ENCODE measurements around the gene GIMAP4. TPM values are rescaled to one million over a fixed set of nuclear protein-coding genes. Genes with fewer than 3 reads are reported as not detected.

GIMAP4 gene
- total and polyA plus RNA-seq, 4 experiments from 2014 or later: 418 to 613 (median 448) TPM

DNA sequence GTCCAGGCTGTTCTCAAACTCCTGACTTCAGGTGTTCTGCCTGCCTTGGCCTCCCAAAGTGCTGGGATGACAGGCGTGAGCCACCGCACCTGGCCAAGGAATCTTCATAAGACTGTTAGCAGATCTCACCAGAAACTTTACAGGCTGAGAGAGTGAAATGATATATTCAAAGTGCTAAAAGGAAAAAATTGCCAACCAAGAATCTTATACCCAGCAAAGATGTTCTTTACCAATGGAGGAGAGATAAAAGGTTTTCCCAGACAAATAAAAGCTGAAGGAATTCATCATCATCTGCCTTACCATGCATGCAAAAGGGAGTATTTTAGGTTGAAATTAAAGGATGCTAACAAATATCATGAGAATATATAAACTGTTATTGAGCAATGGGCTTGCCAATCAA, 28.9 kb upstream of the GIMAP4 start:
- POLR2A ChIA-PET (ENCODE audit: partially characterized antibody): interaction anchor here (0.8 to 33.6 kb wide), 7 partner anchors 10 to 205 kb away, joined by 3 to 777 read pairs (median 5); partner anchors contain the start of gene GIMAP4
- peaks cover 24 to 43% of the 10 kb centered on the region in 2 donors for H3K36me3 Mint-ChIP-seq
- intact Hi-C loops (cut with micrococcal nuclease): no loop called here
- H3K4me1 Mint-ChIP-seq: peaks cover 0 to 26% (median 5%) of the 10 kb centered on the region in 4 donors
- H3K4me3 Mint-ChIP-seq: no peak overlapping the region
- Histone ChIP-seq H3K36me3 (ENCODE audit: insufficient read depth, low read length) (no peaks in the 10 kb centered on the region), H3K27ac (ENCODE audit: low read depth, low read length) (no peak overlapping the region), H3K4me3 (ENCODE audit: low read length in 2 of 2) (no peak overlapping the region), H3K9me3 (ENCODE audit: control insufficient read depth in 1 of 2, low read length in 2 of 2) (peaks cover 0 to 4% of the 10 kb centered on the region in 2 donors), H3K4me1 (ENCODE audit: insufficient read depth, low read length) (no peaks in the 10 kb centered on the region), H3K27me3 (ENCODE audit: insufficient read depth, low read length) (no peaks in the 10 kb centered on the region)
- CTCF ChIA-PET (ENCODE audit: partially characterized antibody): no interaction called here
- DNase-seq: no peak
- peaks cover 2 to 72% (median 61%) of the 10 kb centered on the region in 8 donors for H3K9me3 Mint-ChIP-seq
- H3K27ac Mint-ChIP-seq: peak overlapping the region in 1 of 7 donors; percentile 12
- no peaks in the 10 kb centered on the region for H3K27me3 Mint-ChIP-seq

DNA sequence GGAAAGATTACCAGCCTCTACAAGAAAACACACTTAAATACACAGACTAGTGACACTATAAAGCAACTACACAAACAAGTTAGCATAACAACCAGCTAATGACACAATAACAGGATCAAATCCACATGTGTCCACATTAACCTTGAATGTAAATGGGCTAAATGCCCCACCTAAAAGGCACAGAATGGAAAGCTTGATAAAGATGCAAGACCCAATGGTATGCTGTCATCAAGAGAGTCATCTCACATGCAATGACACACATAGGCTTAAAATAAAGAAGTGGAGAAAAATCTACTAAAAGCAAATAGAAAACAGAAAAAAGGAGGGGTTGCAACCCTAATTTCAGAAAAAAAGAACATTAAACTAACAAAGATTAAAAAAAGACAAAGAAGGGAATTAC, 14.0 kb upstream of the GIMAP4 start:
- peak overlapping the region in 4 of 8 donors; percentile 60 to 80 (median 68) for H3K4me3 Mint-ChIP-seq
- CTCF ChIA-PET (ENCODE audit: partially characterized antibody): interaction anchor here (0.7 to 1.4 kb wide), 9 partner anchors 10 to 201 kb away, joined by 3 to 13 read pairs (median 3); partner anchors contain the start of gene GIMAP4
- Histone ChIP-seq H3K27ac (ENCODE audit: low read depth, low read length) (no peak overlapping the region), H3K9me3 (ENCODE audit: control insufficient read depth in 1 of 2, low read length in 2 of 2) (peaks cover 0 to 4% of the 10 kb centered on the region in 2 donors), H3K4me1 (ENCODE audit: insufficient read depth, low read length) (peaks cover 64% of the 10 kb centered on the region), H3K27me3 (ENCODE audit: insufficient read depth, low read length) (no peaks in the 10 kb centered on the region), H3K36me3 (ENCODE audit: insufficient read depth, low read length) (no peaks in the 10 kb centered on the region), H3K4me3 (ENCODE audit: low read length in 2 of 2) (no peak overlapping the region)
- no peak for DNase-seq
- intact Hi-C loops (cut with micrococcal nuclease): no loop called here
- H3K4me1 Mint-ChIP-seq: peaks cover 54 to 77% (median 67%) of the 10 kb centered on the region in 4 donors
- POLR2A ChIA-PET (ENCODE audit: partially characterized antibody): interaction anchor here (0.7 to 7.0 kb wide), 23 partner anchors 8 to 202 kb away, joined by 3 to 120 read pairs (median 4); partner anchors contain the start of genes GIMAP1, GIMAP4, GIMAP7 and GIMAP8
- no peaks in the 10 kb centered on the region for H3K27me3 Mint-ChIP-seq
- peaks cover 51 to 57% of the 10 kb centered on the region in 2 donors for H3K36me3 Mint-ChIP-seq
- H3K9me3 Mint-ChIP-seq: peaks cover 7 to 85% (median 67%) of the 10 kb centered on the region in 8 donors
- peak overlapping the region; percentile 74 to 91 (median 87) for H3K27ac Mint-ChIP-seq

DNA sequence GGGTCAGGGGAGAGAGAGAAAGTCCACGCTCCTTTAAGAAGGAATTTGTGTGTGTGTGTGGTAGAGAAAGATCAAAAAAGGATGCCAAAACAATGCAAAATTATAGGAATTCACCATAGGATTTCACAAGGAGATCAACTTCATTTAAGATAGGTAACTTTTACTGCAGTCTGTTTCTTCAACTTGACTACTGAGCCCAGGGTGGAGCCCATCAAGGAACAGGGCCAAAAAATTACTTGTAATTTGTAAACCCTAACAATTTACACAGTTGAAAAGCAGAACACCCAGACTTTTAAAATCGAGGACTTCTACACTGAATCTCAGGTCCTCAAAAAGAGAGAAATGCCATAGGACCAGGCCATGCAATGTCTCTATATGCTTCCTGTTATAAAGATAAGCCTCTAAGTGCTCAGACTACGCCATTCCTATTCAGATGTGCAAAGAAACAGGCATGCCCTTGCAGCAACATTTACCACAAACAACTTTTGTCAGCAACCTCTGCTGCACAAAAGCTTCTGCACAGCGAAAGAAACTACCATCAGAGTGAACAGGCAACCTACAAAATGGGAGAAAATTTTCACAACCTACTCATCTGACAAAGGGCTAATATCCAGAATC, 10.6 kb upstream of the GIMAP4 start:
- intact Hi-C loops (cut with micrococcal nuclease): loop anchor here (1.0 to 2.0 kb wide), 2 partner anchors 12 to 42 kb away; partner anchors contain the start of gene GIMAP7
- ChIA-PET POLR2A (ENCODE audit: partially characterized antibody) (interaction anchor here (0.6 to 7.0 kb wide), 13 partner anchors 10 to 199 kb away, joined by 3 to 120 read pairs (median 5); partner anchors contain the start of genes GIMAP1, GIMAP2, GIMAP4 and GIMAP7), CTCF (ENCODE audit: partially characterized antibody) (no interaction called here)
- H3K27ac ChIP-seq (ENCODE audit: low read depth, low read length): peak overlapping the region; percentile 40
- H3K27me3 ChIP-seq (ENCODE audit: insufficient read depth, low read length): no peaks in the 10 kb centered on the region
- H3K4me3 Mint-ChIP-seq: peak overlapping the region; percentile 34 to 87 (median 78)
- no peaks in the 10 kb centered on the region for H3K9me3 ChIP-seq (ENCODE audit: control insufficient read depth in 1 of 2, low read length in 2 of 2)
- H3K36me3 Mint-ChIP-seq: peaks cover 58 to 63% of the 10 kb centered on the region in 2 donors
- H3K4me3 ChIP-seq (ENCODE audit: low read length in 2 of 2): peak overlapping the region in 1 of 2 donors; percentile 4
- H3K27ac Mint-ChIP-seq: peak overlapping the region; percentile 79 to 96 (median 94)
- no peaks in the 10 kb centered on the region for H3K27me3 Mint-ChIP-seq
- DNase-seq: peak in 4 of 5 donors; percentile 53 to 76 (median 72)
- H3K4me1 ChIP-seq (ENCODE audit: insufficient read depth, low read length): peaks cover 64% of the 10 kb centered on the region
- peaks cover 53 to 87% (median 72%) of the 10 kb centered on the region in 4 donors for H3K4me1 Mint-ChIP-seq
- H3K36me3 ChIP-seq (ENCODE audit: insufficient read depth, low read length): no peaks in the 10 kb centered on the region
- H3K9me3 Mint-ChIP-seq: peaks cover 7 to 84% (median 72%) of the 10 kb centered on the region in 8 donors

DNA sequence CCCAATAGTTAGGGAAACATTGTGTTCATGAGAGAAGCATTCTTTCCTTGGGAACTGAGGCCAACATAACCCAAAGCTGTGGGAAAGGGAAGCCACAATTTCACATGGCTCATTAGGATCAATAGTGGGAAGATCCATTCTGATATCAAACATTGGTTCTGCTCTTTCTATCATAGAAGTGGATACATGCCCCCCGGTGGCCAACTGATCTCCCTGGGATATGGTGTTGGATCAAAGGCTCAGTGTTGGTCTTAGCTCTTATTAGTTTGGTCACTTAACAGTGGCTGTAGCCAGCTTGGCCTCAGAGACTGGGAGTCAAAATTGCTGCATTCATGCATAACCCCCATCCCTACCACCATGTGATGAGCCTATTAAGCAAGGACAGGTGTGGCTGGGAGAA, 6.7 kb upstream of the GIMAP4 start:
- POLR2A ChIA-PET (ENCODE audit: partially characterized antibody): interaction anchor here (1.0 to 16.1 kb wide), 7 partner anchors 19 to 186 kb away, joined by 4 to 777 read pairs (median 31); partner anchors contain the start of genes GIMAP6, GIMAP7 and GIMAP8
- Mint-ChIP-seq H3K27ac (peak overlapping the region in 2 of 7 donors; percentile 55 to 86), H3K36me3 (peaks cover 32 to 36% of the 10 kb centered on the region in 2 donors), H3K4me3 (peak overlapping the region in 3 of 8 donors; percentile 4 to 54 (median 50)), H3K27me3 (no peaks in the 10 kb centered on the region), H3K4me1 (peaks cover 51 to 87% (median 67%) of the 10 kb centered on the region in 4 donors), H3K9me3 (peaks cover 0 to 53% (median 40%) of the 10 kb centered on the region in 8 donors)
- H3K27me3 ChIP-seq (ENCODE audit: insufficient read depth, low read length): no peaks in the 10 kb centered on the region
- no peaks in the 10 kb centered on the region for H3K9me3 ChIP-seq (ENCODE audit: control insufficient read depth in 1 of 2, low read length in 2 of 2)
- intact Hi-C loops (cut with micrococcal nuclease): no loop called here
- H3K36me3 ChIP-seq (ENCODE audit: insufficient read depth, low read length): no peaks in the 10 kb centered on the region
- H3K27ac ChIP-seq (ENCODE audit: low read depth, low read length): no peak overlapping the region
- H3K4me3 ChIP-seq (ENCODE audit: low read length in 2 of 2): peak overlapping the region in 1 of 2 donors; percentile 14
- H3K4me1 ChIP-seq (ENCODE audit: insufficient read depth, low read length): peaks cover 67% of the 10 kb centered on the region
- no peak for DNase-seq
- CTCF ChIA-PET (ENCODE audit: partially characterized antibody): interaction anchor here (1.1 kb wide), 1 partner anchor 11 kb away, joined by 3 read pairs; no protein-coding TSS in a partner anchor

DNA sequence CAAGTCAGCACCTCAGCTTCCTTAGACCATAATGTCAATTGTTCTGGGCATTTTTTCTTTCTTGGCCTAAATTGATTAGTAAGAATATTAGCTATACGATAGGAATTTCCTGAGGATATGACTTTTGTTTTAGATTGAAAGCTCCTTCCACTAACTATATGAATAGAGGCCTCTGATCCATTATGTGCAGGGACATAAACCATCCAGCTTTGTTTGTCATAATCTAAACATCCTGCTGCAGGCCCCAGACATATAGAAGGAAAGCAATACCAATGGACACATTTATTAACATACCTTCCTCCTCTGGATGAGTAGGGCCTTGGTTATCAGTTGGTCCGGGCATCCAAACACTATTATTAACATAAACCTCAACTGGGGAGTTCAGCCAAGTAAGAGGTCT, 4.3 kb upstream of the GIMAP4 start:
- H3K4me1 Mint-ChIP-seq: peaks cover 45 to 88% (median 63%) of the 10 kb centered on the region in 4 donors
- H3K36me3 Mint-ChIP-seq: peaks cover 31 to 39% of the 10 kb centered on the region in 2 donors
- H3K27me3 Mint-ChIP-seq: no peaks in the 10 kb centered on the region

DNA sequence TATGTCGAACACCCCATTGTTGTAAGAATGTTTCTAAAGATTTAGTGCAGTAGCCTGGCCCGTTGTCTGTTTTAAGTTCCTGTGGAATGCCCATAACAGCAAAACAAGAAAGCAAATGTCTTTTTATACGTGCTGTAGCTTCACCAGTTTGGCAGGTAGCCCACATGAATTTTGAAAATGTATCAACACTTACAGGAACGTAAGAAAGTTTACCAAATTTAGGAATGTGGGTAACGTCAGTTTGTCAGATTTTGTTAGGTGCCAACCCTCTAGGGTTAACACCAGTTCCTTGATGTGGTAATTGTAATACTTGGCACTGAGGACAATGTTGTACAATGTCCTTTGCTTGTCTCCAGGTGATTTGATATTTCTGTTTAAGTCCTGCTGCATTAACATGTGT, 3.2 kb upstream of the GIMAP4 start:
- intact Hi-C loops (cut with micrococcal nuclease): no loop called here
- no peaks in the 10 kb centered on the region for H3K27me3 Mint-ChIP-seq
- Histone ChIP-seq H3K9me3 (ENCODE audit: control insufficient read depth in 1 of 2, low read length in 2 of 2) (no peaks in the 10 kb centered on the region), H3K27ac (ENCODE audit: low read depth, low read length) (peak overlapping the region; percentile 70), H3K4me1 (ENCODE audit: insufficient read depth, low read length) (peaks cover 57% of the 10 kb centered on the region), H3K27me3 (ENCODE audit: insufficient read depth, low read length) (no peaks in the 10 kb centered on the region), H3K36me3 (ENCODE audit: insufficient read depth, low read length) (no peaks in the 10 kb centered on the region), H3K4me3 (ENCODE audit: low read length in 2 of 2) (no peak overlapping the region)
- ChIA-PET POLR2A (ENCODE audit: partially characterized antibody) (interaction anchor here (1.0 to 16.1 kb wide), 19 partner anchors 10 to 192 kb away, joined by 3 to 777 read pairs (median 9); partner anchors contain the start of genes GIMAP1, GIMAP6, GIMAP7 and GIMAP8), CTCF (ENCODE audit: partially characterized antibody) (interaction anchor here (1.2 to 4.3 kb wide), 6 partner anchors 11 to 183 kb away, joined by 3 to 25 read pairs (median 3); partner anchors contain the start of gene GIMAP6)
- H3K36me3 Mint-ChIP-seq: peaks cover 36 to 37% of the 10 kb centered on the region in 2 donors
- peak overlapping the region; percentile 51 to 84 (median 80) for H3K4me3 Mint-ChIP-seq
- peaks cover 0 to 45% (median 32%) of the 10 kb centered on the region in 8 donors for H3K9me3 Mint-ChIP-seq
- H3K27ac Mint-ChIP-seq: peak overlapping the region; percentile 80 to 94 (median 91)
- H3K4me1 Mint-ChIP-seq: peaks cover 45 to 84% (median 62%) of the 10 kb centered on the region in 4 donors
- DNase-seq: peak; percentile 19 to 47 (median 44)

More for the DNA sequence above, 4.3 kb upstream of the GIMAP4 start:
- POLR2A ChIA-PET (ENCODE audit: partially characterized antibody): interaction anchor here (0.6 to 16.1 kb wide), 19 partner anchors 9 to 193 kb away, joined by 3 to 777 read pairs (median 7); partner anchors contain the start of genes GIMAP1, GIMAP2, GIMAP6 and GIMAP7
- no peak overlapping the region for H3K4me3 ChIP-seq (ENCODE audit: low read length in 2 of 2)
- no peak for DNase-seq
- Mint-ChIP-seq H3K4me3 (peak overlapping the region in 7 of 8 donors; percentile 51 to 84 (median 79)), H3K9me3 (peaks cover 0 to 45% (median 35%) of the 10 kb centered on the region in 8 donors), H3K27ac (peak overlapping the region; percentile 80 to 94 (median 91))
- no peaks in the 10 kb centered on the region for H3K36me3 ChIP-seq (ENCODE audit: insufficient read depth, low read length)
- intact Hi-C loops (cut with micrococcal nuclease): no loop called here
- CTCF ChIA-PET (ENCODE audit: partially characterized antibody): interaction anchor here (1.1 to 4.3 kb wide), 7 partner anchors 10 to 184 kb away, joined by 3 to 25 read pairs (median 3); partner anchors contain the start of genes GIMAP6 and GIMAP7
- H3K27ac ChIP-seq (ENCODE audit: low read depth, low read length): peak overlapping the region; percentile 70
- no peaks in the 10 kb centered on the region for H3K9me3 ChIP-seq (ENCODE audit: control insufficient read depth in 1 of 2, low read length in 2 of 2)
- no peaks in the 10 kb centered on the region for H3K27me3 ChIP-seq (ENCODE audit: insufficient read depth, low read length)
- H3K4me1 ChIP-seq (ENCODE audit: insufficient read depth, low read length): peaks cover 67% of the 10 kb centered on the region
